ENCODE results near the gene FAM117B. TPM values are rescaled to one million over a fixed set of nuclear protein-coding genes. Genes with fewer than 3 reads are reported as not detected.

Gene FAM117B
- total and polyA plus RNA-seq, 2 of the 8 experiments (the other 6 are each of a cell fraction or from before 2014, with no cell fraction given) = 3.9 to 22.6 TPM

DNA sequence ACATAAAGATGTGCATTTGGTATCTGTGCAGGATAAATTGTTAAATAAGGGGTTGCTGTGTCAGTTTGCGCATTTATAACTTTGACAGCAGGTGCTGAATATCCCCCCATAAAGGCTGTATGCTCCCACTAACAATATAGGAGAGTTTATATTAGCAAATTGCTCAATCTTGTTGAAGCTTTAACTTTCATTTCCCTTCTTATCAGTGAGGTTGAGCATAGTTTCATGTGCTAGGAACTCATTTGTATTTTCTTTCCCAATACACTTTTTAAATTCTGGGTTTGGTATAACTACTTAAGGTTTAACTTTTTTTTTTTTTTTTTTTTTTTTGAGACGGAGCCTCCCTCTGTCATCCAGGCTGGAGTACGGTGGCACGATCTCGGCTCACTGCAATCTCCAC, 89.0 kb downstream of the FAM117B start:
- DNase-seq (ENCODE audit: low read depth in 1 of 2, low spot score in 2 of 2) (no peak), FAIRE-seq (no peak)
- Histone ChIP-seq H4K91ac (replicated peaks; ENCODE audit: insufficient read length, low read length) (no peak overlapping the region), H3K4me3 (ENCODE audit: extremely low read depth in 1 of 4, insufficient read depth in 2 of 4, low read depth in 3 of 4, low read length in 4 of 4) (no peak overlapping the region), H3K4me1 (replicated peaks in 1 of 4; ENCODE audit: control insufficient read depth in 3 of 4, insufficient read depth in 4 of 4, low read length in 3 of 4) (no peaks in the 10 kb centered on the region), H4K20me1 (replicated peaks in 1 of 2; ENCODE audit: control insufficient read depth in 1 of 2, insufficient read depth in 2 of 2, low read length in 2 of 2) (no peaks in the 10 kb centered on the region), H2BK12ac (ENCODE audit: low read depth, low read length) (no peak overlapping the region), H3K27ac (ENCODE audit: low read depth, low read length) (no peak overlapping the region), H2BK15ac (ENCODE audit: low read length) (no peak overlapping the region), H2BK120ac (replicated peaks; ENCODE audit: low read depth, low read length) (no peak overlapping the region), H3K79me1 (ENCODE audit: low read depth, low read length) (no peaks in the 10 kb centered on the region), H3K4ac (replicated peaks; ENCODE audit: insufficient read length, low read depth, low read length) (no peak overlapping the region), H3K27me3 (replicated peaks in 1 of 4; ENCODE audit: control insufficient read depth in 3 of 4, extremely low read depth in 1 of 4, insufficient read depth in 3 of 4, low read length in 3 of 4) (no peaks in the 10 kb centered on the region), H3K9ac (replicated peaks in 1 of 4; ENCODE audit: extremely low read depth in 1 of 4, low read depth in 3 of 4, low read length in 3 of 4) (no peak overlapping the region), H3K14ac (ENCODE audit: insufficient read length) (no peak overlapping the region), H3K56ac (replicated peaks; ENCODE audit: insufficient read length, low read depth, low read length) (no peak overlapping the region), H3K23me2 (ENCODE audit: low read depth, low read length) (no peaks in the 10 kb centered on the region), H4K8ac (ENCODE audit: extremely low read depth, insufficient read depth, low read length) (no peak overlapping the region), H3K36me3 (ENCODE audit: control insufficient read depth in 2 of 4, insufficient read depth in 4 of 4, low read length in 3 of 4) (no peaks in the 10 kb centered on the region; a peak in 1 of 8 replicates), H2AK5ac (ENCODE audit: low read depth, low read length) (no peak overlapping the region), H3K23ac (ENCODE audit: insufficient read length) (no peak overlapping the region), H3K18ac (ENCODE audit: extremely low read depth, low read length) (no peak overlapping the region), H2BK20ac (ENCODE audit: low read length) (no peak overlapping the region), H3K79me2 (ENCODE audit: control insufficient read depth in 1 of 2, insufficient read depth in 2 of 2, low read length in 2 of 2) (peaks cover 0 to 10% of the 10 kb centered on the region in 2 experiments; a peak in 2 of 4 replicates), H2BK5ac (ENCODE audit: low read depth, low read length) (no peak overlapping the region), H2AFZ (ENCODE audit: low read length) (no peak overlapping the region), H3K9me3 (ENCODE audit: insufficient read depth in 2 of 2, low read depth in 1 of 2, low read length in 1 of 2) (no peaks in the 10 kb centered on the region), H4K5ac (ENCODE audit: insufficient read length, low read depth, low read length) (no peak overlapping the region), H3K4me2 (ENCODE audit: insufficient read depth in 1 of 2, low read depth in 2 of 2, low read length in 2 of 2) (no peak overlapping the region)
- 95% methylated on average over 1 of the region's 5 CpGs; no CpG with 5 or more reads in 1 of the 2 experiments for WGBS, 2 experiments (ENCODE audit: extremely low coverage in 1 of 2, insufficient coverage in 1 of 2, insufficient read length in 1 of 2, insufficient replicate concordance in 2 of 2, low coverage in 1 of 2, low lambda C conversion rate in 2 of 2, missing lambda C conversion rate in 1 of 2)
- POLR2A ChIA-PET (ENCODE audit: partially characterized antibody) = no interaction called here
- CTCF ChIA-PET (ENCODE audit: partially characterized antibody) = interaction anchor here (0.6 kb wide), 1 partner anchor 948 kb away, joined by 3 read pairs; no protein-coding TSS in a partner anchor
- TF ChIP-seq SAP30 (IDR thresholded peaks at IDR 0.05; ENCODE audit: insufficient read depth, insufficient replicate concordance, low read length) = no peak
- TF ChIP-seq SP1 (IDR thresholded peaks at IDR 0.05; ENCODE audit: low read depth, low read length) = no peak
- no peak for TF ChIP-seq KDM5A (IDR thresholded peaks at IDR 0.05; ENCODE audit: low read length)
- no peak for TF ChIP-seq GABPA (IDR thresholded peaks at IDR 0.05; ENCODE audit: borderline replicate concordance, insufficient read depth, low read length)

Measured in H1 (cell line).